ELF-1 (cell line): ENCODE measurements around the gene HSPA6.
"Not testable (repeated sequence)": the region's sequence is repeated elsewhere in the genome, so short reads cannot be mapped to it uniquely, and the experiment has no call there.

Experiments
- DNase-seq: peaks from one replicate; pipeline ENCODE4 v3.0.0-alpha.2; 2016; ENCODE audit warnings: low read depth, low spot score

HSPA6 gene

GRCh38 chr1:161532644-161533567, 8.6 kb downstream of the HSPA6 start:
- peak; percentile 49 for DNase-seq

GRCh38 chr1:161537068-161537669, 12.8 kb downstream of the HSPA6 start:
- peak; percentile 4 for DNase-seq

GRCh38 chr1:161538925-161539479, 14.7 kb downstream of the HSPA6 start:
- not testable (repeated sequence) for DNase-seq

- DNase-seq = peak; percentile 95
Measured at GRCh38 chr1:161539731-161540569, 15.6 kb downstream of the HSPA6 start.

- not testable (repeated sequence) for DNase-seq
Measured at GRCh38 chr1:161540570-161540960, 16.2 kb downstream of the HSPA6 start.

GRCh38 chr1:161542091-161542559, 17.8 kb downstream of the HSPA6 start:
- DNase-seq = not testable (repeated sequence)

GRCh38 chr1:161543125-161543524, 18.8 kb downstream of the HSPA6 start:
- DNase-seq = not testable (repeated sequence)

GRCh38 chr1:161545005-161545731, 20.8 kb downstream of the HSPA6 start:
- DNase-seq = not testable (repeated sequence)

- not testable (repeated sequence) for DNase-seq
Measured at GRCh38 chr1:161547995-161548741, 23.8 kb downstream of the HSPA6 start.

GRCh38 chr1:161548749-161549406, 24.5 kb downstream of the HSPA6 start:
- not testable (repeated sequence) for DNase-seq

- no peak for DNase-seq
Measured at GRCh38 chr1:161549652-161550051, 25.3 kb downstream of the HSPA6 start, which contains the start of gene FCGR3A. TSS of gene FCGR3A (minus strand) at chr1:161549818. CDS start at chr1:161549736, 82 bp downstream.

- DNase-seq = peak; percentile 3
Measured at GRCh38 chr1:161550942-161551341, 26.6 kb downstream of the HSPA6 start.

- not testable (repeated sequence) for DNase-seq
Measured at GRCh38 chr1:161553631-161554030, 29.3 kb downstream of the HSPA6 start.

- DNase-seq = not testable (repeated sequence)
Measured at GRCh38 chr1:161554340-161554739, 30.0 kb downstream of the HSPA6 start.

GRCh38 chr1:161554815-161555417, 30.6 kb downstream of the HSPA6 start:
- DNase-seq = not testable (repeated sequence)

- not testable (repeated sequence) for DNase-seq
Measured at GRCh38 chr1:161556143-161556542, 31.8 kb downstream of the HSPA6 start.

- not testable (repeated sequence) for DNase-seq
Measured at GRCh38 chr1:161556990-161557389, 32.6 kb downstream of the HSPA6 start.

GRCh38 chr1:161557506-161558450, 33.4 kb downstream of the HSPA6 start:
- DNase-seq = not testable (repeated sequence)
